NCI-H1092 treated with DMSO at 0.1 percent for 48 hours (cell line): ENCODE results near the gene LRRC56.
"Not testable (repeated sequence)": the region's sequence is repeated elsewhere in the genome, so short reads cannot be mapped to it uniquely, and the experiment has no call there.

Experiments
- DNase-seq: peaks from one replicate; lab custom pipeline; 2025; lab: John Stamatoyannopoulos, UW

Gene LRRC56

DNA sequence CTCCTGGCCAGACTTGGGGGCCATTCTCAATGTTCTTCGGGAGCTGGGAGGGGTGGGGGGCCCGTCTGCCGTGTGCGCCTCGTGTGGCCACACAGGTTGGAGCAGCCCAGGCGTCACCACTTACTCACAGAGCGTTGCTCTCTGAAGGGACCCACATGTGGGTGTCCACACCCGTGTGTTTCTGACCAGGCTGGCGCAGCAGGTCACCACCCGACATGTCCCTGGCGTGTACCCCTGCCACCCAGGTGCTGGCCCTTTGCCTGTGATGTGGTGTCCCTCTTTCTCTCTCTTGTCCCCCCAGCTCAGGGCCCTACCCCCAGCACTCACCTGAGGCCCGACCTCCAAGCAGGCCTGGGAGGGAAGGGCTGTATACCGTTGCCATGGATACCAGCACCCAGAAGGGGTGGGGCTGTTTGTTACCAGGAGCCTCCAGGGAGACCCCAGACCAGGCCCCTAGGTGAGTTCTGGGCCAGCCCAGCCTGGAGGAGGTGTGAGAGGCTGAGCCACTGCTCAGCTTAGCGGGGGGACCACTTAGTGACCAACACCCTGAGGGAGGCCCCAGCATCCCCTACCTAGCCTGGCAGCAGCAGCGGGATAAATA is 21.8 kb downstream of the LRRC56 start:
- DNase-seq, result no peak

DNA sequence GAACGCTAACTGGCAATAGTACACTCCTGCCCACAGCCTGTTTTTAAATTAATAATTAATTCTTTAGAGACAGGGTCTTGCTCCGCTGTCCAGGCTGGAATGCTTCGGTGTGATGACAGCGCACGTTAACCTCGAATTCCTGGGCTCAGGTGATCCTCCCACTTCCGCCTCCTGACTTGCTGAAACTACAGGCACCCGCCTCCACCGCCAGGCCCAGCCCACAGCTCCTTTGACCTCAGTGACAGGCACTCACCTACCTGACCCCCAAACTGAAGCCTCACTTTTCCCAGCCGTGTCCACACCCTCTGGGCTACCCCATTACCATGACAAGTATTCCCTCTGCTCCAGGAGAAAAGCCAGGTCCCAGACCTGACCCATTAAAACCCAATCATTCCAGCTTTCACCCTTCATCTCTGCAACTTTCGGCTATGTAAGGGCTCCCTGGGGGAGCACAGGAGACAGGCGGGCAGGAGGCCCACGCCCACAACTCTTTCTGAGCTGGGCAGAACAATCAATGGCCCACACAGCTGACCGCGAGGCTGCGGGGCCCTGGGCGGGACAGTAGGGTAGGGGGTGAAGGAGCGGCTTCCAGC is 22.5 kb downstream of the LRRC56 start:
- DNase-seq, result no peak

DNA sequence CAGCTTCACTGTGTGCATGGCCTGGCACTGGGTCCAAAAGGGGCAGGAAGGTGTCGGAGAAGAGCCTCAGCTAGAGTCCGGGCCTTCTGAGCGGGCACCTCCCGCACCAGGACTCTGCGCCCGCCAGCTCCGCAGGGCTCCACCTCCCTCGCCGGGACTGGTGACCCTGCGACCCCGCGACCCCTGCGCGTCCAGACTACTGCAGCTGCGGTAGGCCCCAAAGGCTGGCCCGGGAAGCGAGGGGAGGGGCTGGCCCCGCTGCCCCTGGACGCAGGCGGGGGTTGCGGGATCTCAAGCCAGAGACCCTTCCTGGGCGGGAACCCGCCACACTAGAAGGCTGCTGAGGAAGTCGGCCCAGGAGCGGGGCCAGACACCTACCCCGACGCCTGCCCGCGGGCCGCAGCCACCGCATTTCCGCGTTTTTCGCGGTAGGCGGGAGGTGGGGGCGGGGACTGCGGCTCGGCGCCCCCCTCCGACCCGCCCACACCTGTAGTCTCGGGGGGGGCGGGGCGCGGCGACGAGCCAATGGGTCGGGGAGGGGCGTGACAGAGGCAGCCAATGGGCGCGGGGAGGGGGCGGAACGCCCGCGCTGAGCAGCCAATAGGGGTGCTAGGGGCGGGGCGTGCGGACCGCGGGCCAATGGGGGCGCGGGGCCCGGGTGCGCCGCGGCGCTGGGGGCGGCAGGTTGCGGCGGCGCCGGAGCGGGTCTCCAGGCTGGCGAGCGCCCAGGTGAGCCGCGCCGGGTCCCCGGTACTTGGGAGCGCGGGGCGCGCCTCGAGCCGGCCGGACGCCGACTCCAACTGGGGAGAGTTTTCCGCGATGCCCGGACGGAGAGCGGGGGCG is 23.2 kb downstream of the LRRC56 start, which contains the start of the genes LMNTD2 and RASSF7:
LMNTD2 (minus strand) TSS at position 434 of the 843 bp plus-strand sequence; CDS start at position 412, 22 bp downstream.
RASSF7 (plus strand) TSS at position 666 of the 843 bp plus-strand sequence. CDS start 799 bp downstream, outside the sequence.
- DNase-seq, result peak; percentile 92

DNA sequence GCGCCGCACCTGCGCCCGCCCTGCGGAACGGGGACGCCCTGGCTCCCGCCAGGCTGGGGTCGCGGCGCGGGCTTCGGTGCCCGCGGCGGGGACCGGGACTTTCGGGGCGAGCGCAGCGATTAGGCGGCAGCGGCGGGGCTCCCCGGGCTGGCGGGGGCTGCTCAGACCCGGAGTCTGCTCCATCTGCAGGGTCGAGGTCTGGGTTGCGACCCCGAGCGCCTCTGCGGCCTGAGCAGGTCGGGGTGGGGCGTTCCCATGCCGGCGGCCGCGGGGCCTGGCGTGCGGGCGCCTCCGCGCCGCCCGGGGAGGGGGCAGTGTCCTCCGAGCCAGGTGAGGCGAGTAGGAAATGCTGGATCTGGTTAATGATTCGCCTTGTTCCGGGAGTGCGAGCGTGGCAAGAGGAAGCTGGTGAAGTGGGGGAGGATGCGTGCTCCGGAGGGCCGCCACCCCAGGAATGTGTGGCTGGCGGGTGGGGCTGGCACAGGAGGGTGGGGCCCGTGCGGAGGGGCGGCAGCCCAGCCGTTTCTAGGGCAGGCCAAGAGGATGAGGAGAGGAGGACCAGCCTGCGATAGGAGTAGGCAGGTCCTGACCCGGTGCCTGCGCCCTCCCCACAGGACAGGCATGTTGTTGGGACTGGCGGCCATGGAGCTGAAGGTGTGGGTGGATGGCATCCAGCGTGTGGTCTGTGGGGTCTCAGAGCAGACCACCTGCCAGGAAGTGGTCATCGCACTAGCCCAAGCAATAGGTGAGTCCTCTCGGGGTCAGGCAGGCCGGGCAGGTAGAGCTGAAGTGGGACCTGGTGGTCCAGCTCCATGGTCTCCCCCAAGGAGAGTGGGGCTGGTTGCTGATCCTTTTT is 24.0 kb downstream of the LRRC56 start:
- DNase-seq, result no peak

DNA sequence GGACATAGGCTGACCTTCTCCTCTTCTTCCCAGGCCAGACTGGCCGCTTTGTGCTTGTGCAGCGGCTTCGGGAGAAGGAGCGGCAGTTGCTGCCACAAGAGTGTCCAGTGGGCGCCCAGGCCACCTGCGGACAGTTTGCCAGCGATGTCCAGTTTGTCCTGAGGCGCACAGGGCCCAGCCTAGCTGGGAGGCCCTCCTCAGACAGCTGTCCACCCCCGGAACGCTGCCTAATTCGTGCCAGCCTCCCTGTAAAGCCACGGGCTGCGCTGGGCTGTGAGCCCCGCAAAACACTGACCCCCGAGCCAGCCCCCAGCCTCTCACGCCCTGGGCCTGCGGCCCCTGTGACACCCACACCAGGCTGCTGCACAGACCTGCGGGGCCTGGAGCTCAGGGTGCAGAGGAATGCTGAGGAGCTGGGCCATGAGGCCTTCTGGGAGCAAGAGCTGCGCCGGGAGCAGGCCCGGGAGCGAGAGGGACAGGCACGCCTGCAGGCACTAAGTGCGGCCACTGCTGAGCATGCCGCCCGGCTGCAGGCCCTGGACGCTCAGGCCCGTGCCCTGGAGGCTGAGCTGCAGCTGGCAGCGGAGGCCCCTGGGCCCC is 24.8 kb downstream of the LRRC56 start:
- no peak for DNase-seq

DNA sequence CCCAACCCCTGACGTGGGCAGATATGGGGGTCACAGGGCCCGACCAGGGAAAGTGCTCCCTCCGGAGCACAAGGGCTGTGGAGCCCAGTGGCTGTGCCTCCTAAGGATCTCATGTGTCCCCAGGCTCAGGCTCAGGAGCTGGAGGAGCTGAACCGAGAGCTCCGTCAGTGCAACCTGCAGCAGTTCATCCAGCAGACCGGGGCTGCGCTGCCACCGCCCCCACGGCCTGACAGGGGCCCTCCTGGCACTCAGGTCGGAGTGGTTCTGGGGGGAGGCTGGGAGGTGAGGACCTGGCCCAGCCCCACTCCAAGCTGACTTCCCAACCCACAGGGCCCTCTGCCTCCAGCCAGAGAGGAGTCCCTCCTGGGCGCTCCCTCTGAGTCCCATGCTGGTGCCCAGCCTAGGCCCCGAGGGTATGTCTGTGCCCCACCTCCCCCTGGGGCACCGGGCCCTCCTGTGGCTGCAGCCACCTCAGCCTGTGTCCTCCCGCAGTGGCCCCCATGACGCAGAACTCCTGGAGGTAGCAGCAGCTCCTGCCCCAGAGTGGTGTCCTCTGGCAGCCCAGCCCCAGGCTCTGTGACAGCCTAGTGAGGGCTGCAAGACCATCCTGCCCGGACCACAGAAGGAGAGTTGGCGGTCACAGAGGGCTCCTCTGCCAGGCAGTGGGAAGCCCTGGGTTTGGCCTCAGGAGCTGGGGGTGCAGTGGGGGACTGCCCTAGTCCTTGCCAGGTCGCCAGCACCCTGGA is 25.9 kb downstream of the LRRC56 start:
- DNase-seq, result no peak

DNA sequence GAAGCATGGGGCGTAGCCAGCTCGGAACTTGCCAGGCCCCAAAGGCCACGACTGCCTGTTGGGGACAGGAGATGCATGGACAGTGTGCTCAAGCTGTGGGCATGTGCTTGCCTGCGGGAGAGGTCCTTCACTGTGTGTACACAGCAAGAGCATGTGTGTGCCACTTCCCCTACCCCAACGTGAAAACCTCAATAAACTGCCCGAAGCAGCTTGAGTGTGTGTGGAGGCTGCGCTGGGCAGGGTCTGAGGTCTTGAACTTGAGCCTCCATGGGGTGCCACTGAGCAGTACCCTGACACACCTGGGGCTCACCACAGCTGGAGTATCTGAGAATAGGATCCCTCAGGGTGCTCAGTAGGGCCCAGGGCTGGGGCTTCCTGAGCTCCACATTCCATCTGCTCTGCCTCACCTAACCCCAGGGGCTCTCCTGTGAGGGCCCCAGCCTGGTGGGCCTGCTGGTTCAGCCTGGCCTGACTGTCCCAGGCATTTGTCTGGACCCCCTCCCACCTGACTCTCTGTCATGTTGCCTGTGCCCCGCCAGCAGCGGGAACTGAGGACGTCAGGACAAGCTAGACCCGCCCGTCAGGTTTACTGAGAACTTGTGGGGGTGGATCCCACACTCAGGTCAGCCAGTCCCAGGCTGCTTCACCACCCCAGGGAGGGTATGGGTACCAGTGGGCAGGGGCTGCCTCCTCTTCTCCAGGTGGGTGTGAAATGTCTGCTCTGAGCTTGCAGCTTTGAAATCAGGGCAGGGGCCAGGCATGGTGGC is 26.7 kb downstream of the LRRC56 start:
- no peak for DNase-seq

DNA sequence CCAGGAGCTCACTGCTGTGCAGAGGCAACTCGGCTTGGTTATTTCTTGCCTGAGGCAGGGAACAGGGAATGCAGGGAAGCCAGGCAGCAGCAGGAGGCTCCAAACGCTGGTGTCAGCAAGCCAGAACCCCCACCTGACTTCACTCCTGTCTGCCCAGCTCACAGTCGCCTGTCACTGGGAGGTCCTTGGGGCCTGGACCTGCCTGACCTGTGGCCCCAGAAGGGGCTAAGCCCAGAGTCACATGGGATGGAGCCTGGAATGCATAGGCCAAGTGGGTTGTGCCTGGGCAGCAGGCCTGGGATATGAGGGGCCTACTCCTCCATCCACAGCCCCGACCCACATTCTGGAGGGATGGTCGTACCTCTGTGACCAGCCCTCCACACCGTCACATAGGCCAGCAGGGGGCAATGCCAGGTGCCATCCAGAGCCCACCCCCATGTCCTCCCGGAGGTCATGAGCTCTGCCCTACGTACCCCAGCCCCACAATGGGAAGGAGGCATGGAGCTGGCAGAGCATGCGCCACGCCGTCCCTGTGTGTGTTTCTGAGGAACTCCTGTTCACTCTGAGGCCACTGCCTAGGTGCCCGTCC is 28.7 kb downstream of the LRRC56 start:
- DNase-seq, result no peak

DNA sequence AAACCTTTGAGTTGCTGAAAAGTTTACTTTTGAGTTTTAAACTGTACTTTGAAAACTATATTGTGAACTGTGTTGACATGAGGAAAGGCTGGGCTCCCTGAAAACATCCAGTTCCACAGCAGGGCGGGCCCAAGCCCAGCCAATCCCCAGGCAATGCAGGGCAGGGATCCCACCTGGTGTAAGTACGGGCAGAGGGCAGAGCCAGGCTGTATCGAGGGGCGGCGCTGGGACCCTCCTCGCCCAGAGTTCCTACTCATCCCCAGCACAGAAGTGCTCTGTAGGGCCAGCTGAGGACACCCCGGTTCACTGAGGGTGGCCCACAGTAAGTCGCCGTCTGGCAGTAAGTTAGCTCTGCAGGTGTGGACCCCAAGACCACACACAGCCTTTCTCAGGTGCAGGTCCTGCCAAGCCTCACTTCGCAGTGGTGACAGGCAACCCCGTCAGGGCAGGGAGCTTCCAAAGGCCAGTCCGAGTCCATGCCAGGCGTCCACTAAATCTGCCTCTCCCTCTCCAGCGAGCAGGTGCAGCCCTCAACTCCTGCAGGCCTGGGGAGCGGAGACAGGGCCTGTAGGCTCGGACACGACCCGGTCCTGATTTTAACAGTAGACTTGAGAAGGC is 29.8 kb downstream of the LRRC56 start:
- no peak for DNase-seq

DNA sequence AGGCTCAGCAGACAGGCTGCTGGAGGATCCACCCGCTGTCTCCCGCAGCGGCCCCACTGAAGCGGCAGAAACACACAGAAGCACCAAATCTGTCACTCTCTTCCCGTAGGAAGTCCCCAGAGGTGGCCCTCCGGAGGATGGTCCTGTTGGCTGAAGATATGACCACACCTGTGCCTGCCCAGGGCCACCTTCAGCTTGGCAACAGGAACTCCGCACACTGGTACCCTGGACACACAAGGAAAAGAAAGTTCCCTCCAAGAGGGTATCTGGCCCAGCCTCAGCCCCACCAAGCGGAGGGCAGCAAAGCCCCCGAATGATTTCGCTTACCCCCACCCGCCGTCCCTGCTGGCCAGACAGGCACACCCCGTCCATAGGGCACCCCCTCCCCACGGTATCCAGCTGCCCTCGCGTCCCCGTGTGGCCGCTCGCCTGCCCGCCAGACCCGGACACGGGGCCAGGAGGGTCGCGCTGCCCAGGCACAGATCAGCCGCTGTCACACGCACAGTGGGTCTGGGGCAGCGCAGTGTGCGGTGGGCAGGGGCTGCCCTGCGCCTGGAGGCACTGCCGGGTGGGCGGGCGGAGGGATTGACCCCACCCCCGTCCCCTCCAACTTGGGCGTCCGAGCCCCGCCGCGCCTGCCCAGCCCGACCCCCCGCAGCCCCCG is 30.4 kb downstream of the LRRC56 start:
- DNase-seq, result no peak

DNA sequence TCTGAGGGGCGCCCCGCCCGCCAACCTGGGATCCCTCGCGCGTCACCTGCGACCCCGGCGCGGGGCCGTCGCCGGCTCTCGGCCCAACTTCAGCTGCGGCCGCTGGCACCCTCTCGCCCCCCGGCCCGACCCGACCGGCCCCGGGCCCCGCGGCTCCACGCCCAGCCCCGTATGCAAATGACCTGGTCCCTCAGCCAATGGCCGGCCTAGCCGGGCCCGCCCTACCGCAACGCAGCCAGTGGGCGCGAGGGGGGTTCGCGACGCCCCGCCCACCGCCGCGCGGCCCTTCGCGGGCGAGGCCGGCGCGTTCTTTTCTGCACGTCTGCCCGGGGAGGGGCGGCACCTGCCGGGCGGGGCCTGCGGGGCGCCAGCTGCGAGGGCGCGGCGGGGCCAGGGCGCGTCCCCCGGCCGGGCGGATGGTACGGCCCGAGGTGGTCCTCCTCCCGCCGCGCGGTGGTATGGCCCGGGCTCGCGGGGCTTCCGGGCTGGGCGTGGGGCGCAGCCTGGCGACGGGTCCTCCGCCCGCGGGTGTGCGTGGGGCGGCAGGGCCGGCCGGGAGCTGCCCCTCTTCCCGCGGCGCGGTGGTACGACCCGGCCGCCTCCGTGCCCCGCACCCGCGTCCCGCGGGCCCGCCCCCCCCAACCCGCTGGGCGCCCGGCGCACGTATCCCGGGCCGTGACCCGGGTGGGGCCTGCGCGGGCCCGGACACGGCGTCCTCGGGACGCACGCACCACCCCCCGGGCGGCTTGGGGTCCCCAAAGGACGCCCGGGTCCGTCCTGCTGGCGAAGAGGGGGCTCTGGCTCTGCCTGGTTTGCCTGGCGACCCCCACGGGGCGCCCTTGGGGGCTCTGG is 31.2 kb downstream of the LRRC56 start:
- peak; percentile 93 for DNase-seq

DNA sequence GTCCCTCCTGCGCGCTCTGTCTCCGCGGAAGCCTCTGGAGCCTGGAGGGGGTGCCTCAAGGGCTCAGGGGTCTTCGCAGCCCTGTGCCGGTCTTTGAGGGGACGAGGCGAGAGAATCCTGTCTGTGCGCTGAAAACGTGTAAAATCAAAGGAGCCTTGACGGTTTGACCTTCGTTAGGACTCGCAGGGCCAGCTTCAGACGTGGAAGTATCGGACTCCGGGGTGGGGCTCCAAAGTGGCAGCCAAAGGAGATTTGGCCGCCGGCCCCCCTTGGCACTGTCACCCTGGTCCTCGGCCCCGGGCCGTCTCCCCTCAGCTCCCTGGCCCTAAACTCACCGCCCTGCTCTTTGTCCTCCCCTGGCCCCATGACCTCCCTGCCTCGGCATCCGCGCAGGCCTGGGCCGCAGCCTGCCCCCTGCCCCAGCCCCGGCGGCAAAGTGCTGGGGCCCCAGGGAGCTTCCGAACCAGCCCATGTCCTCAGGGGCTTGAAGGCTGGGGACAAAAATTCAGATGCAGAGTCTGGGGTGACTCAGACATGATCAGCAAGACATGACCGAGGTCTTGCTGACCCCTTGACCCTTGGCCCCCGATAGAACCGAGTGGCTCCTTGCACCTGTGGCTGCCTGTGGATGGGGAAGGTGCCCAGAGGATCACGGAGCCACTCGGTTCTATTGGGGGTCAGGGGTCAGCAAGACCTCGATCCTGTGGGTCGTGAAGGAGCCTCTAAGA is 32.0 kb downstream of the LRRC56 start:
- no peak for DNase-seq

DNA sequence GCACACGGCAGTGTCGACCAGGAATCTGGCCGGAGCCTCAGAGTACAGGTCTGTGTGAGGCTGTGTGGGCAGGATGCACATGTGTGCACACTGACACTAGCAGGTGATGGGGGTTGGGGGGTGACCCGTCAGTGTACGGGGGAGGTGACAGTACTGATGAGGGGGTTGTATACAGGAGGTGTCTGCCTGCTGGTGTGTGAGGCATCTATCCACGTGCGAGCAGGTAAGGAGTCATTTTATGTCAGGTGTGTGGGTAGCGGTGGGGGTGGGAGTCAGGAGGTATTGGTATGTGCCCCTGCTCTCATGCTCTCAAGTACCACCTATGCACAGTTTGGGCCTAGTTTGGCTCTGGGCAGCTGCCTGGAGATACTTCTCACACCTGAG is 34.5 kb downstream of the LRRC56 start:
- no peak for DNase-seq

DNA sequence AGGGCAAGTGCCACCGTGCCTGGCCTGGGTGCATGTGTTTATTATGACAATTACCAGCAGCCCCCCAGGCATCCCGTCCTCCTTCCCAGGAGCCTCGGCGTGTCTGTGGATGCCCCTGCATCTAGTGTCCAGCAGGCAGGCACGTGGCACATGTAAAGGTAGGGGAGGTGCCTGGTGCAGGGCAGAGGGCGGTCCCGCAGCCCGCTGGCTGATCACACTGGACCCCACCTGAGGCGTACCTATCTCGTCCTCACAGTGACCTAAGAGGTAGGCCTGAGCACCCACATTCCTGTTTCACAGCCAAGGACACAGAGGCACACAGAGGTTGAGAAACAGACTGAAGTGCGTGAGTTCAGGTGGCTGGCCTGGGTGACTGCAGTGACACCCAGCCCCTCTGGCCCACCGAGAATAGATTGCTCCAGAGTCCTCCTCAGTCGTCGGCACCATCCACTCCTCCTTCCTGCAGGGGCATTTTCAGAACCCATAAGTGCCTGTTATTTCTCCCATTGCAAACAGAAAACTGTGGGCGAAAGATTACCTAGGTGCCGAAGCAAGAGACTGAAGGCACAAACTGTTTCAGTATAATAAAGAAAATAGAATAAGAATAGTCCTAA is 35.9 kb downstream of the LRRC56 start:
- no peak for DNase-seq

DNA sequence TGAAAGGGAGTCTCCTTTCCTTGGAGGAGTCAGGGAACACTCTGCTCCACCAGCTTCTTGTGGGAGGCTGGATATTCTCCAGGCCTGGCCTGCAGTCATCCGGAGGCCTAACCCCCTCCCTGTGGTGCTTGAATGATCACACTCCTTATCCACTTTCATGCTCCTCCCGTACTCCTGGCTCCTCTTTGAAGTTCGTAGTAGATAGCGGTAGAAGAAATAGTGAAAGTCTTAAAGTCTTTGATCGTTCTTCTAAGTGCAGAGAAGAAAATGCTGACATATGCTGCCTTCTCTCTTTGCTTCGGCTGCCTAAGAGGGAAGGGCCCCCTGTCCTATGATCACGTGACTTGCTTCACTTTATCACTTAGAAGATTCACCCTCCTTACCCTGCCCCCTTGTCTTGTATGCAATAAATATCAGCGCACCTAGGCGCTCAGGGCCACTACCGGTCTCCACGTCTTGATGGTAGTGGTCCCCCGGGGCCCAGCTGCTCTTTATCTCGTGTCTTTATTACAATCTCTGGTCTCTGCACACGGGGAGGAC is 36.8 kb downstream of the LRRC56 start:
- DNase-seq, result not testable (repeated sequence)

DNA sequence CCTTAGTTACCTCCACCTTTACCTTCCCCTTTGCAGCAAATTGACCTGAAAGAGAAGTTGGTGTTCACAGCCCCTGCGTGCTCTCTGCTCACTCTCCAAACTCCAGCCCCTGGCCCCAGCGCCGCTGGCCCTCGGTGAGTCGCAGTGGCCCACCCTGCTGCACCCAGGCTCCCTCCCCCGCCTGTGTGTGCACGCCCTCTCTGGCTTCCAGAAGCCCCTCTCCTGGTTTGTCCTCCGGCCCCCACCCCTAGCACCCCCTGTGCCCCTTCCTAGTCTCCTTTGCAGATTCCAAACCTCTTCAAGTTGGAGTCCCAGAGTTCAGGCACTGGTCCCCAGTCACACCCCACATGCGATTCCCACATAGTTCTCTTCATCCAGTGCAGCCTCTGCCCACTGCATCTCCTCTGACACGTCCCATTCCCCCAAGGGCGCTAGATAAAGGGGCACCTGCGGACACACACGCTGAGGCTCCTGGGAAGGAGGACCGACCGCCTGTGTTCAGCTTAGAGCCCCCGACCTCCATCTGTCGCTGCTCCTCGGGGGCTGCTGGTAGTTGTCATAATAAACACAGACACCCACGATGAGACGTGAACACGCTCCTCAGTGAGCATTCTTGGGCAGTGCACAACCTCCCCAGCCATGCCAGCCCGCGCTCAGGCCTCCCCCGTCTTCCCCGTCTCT is 37.4 kb downstream of the LRRC56 start:
- peak; percentile 40 for DNase-seq
